NCI-H1092 (cell line): Measurements from ENCODE around the gene SERTAD2.

ENCODE experiments used
- DNase-seq: peaks from one replicate; lab custom pipeline; 2025; lab: John Stamatoyannopoulos, UW

The SERTAD2 gene

GRCh38 chr2:64581777-64582539, 71.8 kb downstream of the SERTAD2 start:
- DNase-seq: no peak
